ENCODE results near the gene TMEM238L.

Gene TMEM238L

DNA sequence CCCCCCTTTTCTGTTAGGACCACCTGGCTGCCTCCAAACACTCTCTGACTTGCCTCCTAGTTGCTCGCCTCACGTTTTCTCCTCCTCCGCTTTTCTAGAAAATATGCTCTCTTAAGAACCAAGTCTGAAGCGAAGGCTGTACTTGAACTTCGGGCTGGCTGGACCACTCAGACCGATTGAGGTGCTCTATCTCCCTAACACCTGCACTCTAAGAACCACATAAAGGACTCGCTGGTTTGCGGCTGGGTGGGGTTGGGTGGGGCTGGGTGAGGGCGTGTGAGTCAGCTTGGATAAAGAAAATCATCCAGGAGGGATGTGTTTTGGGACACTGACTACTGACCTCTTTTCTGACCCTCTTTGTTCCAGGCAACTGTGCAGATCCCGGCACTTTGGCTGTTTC, 51.2 kb downstream of the TMEM238L start:
- Histone ChIP-seq H3K9me3 (ENCODE audit: insufficient read depth, low read depth, low read length) (no peaks in the 10 kb centered on the region), H3F3A (ENCODE audit: low read depth) (no peaks in the 10 kb centered on the region), H4K20me1 (ENCODE audit: insufficient read depth, low read length, poor library complexity, severe bottlenecking) (no peaks in the 10 kb centered on the region), H3K9me2 (replicated peaks; ENCODE audit: low read depth, low read length) (no peaks in the 10 kb centered on the region), H3K9ac (ENCODE audit: low read depth, low read length, poor library complexity, severe bottlenecking) (no peak overlapping the region), H3K36me3 (ENCODE audit: insufficient read depth, low read length) (no peaks in the 10 kb centered on the region), H3K79me2 (ENCODE audit: insufficient read depth, low read length) (no peaks in the 10 kb centered on the region), H3K27me3 (ENCODE audit: insufficient read depth, low read length, poor library complexity, severe bottlenecking) (no peaks in the 10 kb centered on the region), H3K4me3 (ENCODE audit: low read length, poor library complexity, severe bottlenecking) (no peak overlapping the region), H2AFZ (ENCODE audit: low read length) (no peak overlapping the region), H3K4me1 (ENCODE audit: insufficient read depth, low read length, poor library complexity, severe bottlenecking) (peaks cover 35% of the 10 kb centered on the region), H3K4me2 (ENCODE audit: low read depth, low read length, poor library complexity, severe bottlenecking) (no peak overlapping the region)
- TF ChIP-seq, protein P1, sequence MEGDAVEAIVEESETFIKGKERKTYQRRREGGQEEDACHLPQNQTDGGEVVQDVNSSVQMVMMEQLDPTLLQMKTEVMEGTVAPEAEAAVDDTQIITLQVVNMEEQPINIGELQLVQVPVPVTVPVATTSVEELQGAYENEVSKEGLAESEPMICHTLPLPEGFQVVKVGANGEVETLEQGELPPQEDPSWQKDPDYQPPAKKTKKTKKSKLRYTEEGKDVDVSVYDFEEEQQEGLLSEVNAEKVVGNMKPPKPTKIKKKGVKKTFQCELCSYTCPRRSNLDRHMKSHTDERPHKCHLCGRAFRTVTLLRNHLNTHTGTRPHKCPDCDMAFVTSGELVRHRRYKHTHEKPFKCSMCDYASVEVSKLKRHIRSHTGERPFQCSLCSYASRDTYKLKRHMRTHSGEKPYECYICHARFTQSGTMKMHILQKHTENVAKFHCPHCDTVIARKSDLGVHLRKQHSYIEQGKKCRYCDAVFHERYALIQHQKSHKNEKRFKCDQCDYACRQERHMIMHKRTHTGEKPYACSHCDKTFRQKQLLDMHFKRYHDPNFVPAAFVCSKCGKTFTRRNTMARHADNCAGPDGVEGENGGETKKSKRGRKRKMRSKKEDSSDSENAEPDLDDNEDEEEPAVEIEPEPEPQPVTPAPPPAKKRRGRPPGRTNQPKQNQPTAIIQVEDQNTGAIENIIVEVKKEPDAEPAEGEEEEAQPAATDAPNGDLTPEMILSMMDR (conservative IDR thresholded peaks at IDR 0.05; ENCODE audit: low read length), result no peak
- TF ChIP-seq EZH2phosphoT487 (IDR thresholded peaks at IDR 0.05; ENCODE audit: borderline replicate concordance), result no peak

DNA sequence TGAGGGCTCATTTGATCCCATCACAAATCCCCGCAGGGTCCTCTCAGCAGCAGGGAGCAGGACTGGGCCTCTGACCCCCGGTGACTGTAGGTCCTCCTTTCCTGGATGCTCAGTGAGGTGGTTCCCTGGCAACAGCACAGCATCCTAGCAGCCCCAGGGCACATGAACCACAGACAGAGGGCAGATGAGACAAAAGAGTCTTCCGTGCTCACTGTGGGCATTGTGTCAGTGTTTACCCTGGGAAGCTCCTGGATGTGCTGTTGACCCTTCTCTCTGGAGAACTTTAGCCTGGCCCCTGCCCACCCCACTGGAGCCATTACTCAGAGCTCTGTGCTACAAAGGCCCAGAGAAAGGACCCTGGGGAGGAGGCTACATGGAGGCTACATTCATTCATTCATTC, 52.3 kb downstream of the TMEM238L start:
- Histone ChIP-seq H3K79me2 (ENCODE audit: insufficient read depth, low read length) (no peaks in the 10 kb centered on the region), H3K36me3 (ENCODE audit: insufficient read depth, low read length) (no peaks in the 10 kb centered on the region), H3K4me1 (ENCODE audit: insufficient read depth, low read length, poor library complexity, severe bottlenecking) (peaks cover 36% of the 10 kb centered on the region), H3K27me3 (ENCODE audit: insufficient read depth, low read length, poor library complexity, severe bottlenecking) (no peaks in the 10 kb centered on the region), H3K4me2 (ENCODE audit: low read depth, low read length, poor library complexity, severe bottlenecking) (no peak overlapping the region), H2AFZ (ENCODE audit: low read length) (no peak overlapping the region), H3K9me2 (replicated peaks; ENCODE audit: low read depth, low read length) (no peaks in the 10 kb centered on the region), H3K9ac (ENCODE audit: low read depth, low read length, poor library complexity, severe bottlenecking) (no peak overlapping the region), H3K4me3 (ENCODE audit: low read length, poor library complexity, severe bottlenecking) (no peak overlapping the region), H4K20me1 (ENCODE audit: insufficient read depth, low read length, poor library complexity, severe bottlenecking) (no peaks in the 10 kb centered on the region), H3K9me3 (ENCODE audit: insufficient read depth, low read depth, low read length) (no peaks in the 10 kb centered on the region), H3F3A (ENCODE audit: low read depth) (no peaks in the 10 kb centered on the region)
- no peak for TF ChIP-seq EZH2phosphoT487 (IDR thresholded peaks at IDR 0.05; ENCODE audit: borderline replicate concordance)
- TF ChIP-seq, protein P1 (conservative IDR thresholded peaks at IDR 0.05; ENCODE audit: low read length), result no peak

DNA sequence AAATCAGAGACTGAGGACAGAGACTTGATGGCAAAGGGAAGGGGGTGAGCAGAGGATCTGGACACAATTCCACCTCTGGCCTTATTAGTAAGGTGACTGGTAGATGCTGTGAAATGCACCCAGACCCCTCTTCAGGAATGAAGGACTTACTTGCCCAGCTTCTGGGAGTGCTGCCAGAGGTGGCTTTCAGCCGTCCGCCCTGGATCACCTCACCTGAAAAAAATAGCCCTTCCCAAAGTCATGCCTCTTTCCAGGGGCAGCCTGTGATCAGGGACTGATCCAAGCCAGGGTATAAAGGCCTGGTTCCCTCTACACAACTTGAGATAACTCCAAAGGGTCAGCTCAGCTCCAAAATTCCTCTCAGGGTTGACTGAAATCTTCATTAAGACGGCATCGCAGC, 53.7 kb downstream of the TMEM238L start:
- TF ChIP-seq EZH2phosphoT487 (IDR thresholded peaks at IDR 0.05; ENCODE audit: borderline replicate concordance), result no peak
- TF ChIP-seq, protein P1 (conservative IDR thresholded peaks at IDR 0.05; ENCODE audit: low read length), result no peak
- Histone ChIP-seq H3K4me1 (ENCODE audit: insufficient read depth, low read length, poor library complexity, severe bottlenecking) (peaks cover 27% of the 10 kb centered on the region), H3K9me3 (ENCODE audit: insufficient read depth, low read depth, low read length) (no peaks in the 10 kb centered on the region), H4K20me1 (ENCODE audit: insufficient read depth, low read length, poor library complexity, severe bottlenecking) (no peaks in the 10 kb centered on the region), H2AFZ (ENCODE audit: low read length) (no peak overlapping the region), H3K79me2 (ENCODE audit: insufficient read depth, low read length) (no peaks in the 10 kb centered on the region), H3F3A (ENCODE audit: low read depth) (no peaks in the 10 kb centered on the region), H3K4me2 (ENCODE audit: low read depth, low read length, poor library complexity, severe bottlenecking) (no peak overlapping the region), H3K27me3 (ENCODE audit: insufficient read depth, low read length, poor library complexity, severe bottlenecking) (no peaks in the 10 kb centered on the region), H3K9me2 (replicated peaks; ENCODE audit: low read depth, low read length) (no peaks in the 10 kb centered on the region), H3K36me3 (ENCODE audit: insufficient read depth, low read length) (no peaks in the 10 kb centered on the region), H3K4me3 (ENCODE audit: low read length, poor library complexity, severe bottlenecking) (no peak overlapping the region), H3K9ac (ENCODE audit: low read depth, low read length, poor library complexity, severe bottlenecking) (no peak overlapping the region)
